Vagina (tissue), 2 donors: Measurements from ENCODE around the gene DNAJB4. TPM values are rescaled to one million over a fixed set of nuclear protein-coding genes. Genes with fewer than 3 reads are reported as not detected.
A peak's percentile ranks its signal among the peaks of the same experiment; 100 is the strongest.

Experiments
- DNase-seq, 2 donors: peaks; one replicate each; pipeline ENCODE4 v3.0.0-alpha.2; 2017; ENCODE audit errors: extremely low spot score in 2 of 2
- H3K27ac ChIP-seq: fragments of 200-600 bp; sonication (generic); one replicate; pipeline ENCODE4 v1.5.1; 2019
- H3K27me3 ChIP-seq: fragments of 200-600 bp; sonication (generic); one replicate; pipeline ENCODE4 v1.5.1; 2019
- H3K36me3 ChIP-seq, 2 donors: fragments of 200-600 bp; sonication (generic); one replicate each; pipeline ENCODE4 v1.5.1; 2017 to 2019
- H3K4me1 ChIP-seq: fragments of 200-600 bp; sonication (generic); one replicate; pipeline ENCODE4 v1.5.1; 2019
- H3K4me3 ChIP-seq, 2 donors: fragments of 200-600 bp; sonication (generic); 1 replicate in 1 of 2; 2 replicates in 1 of 2; pipeline ENCODE4 v1.5.1; 2016 to 2019
- H3K9me3 ChIP-seq: fragments of 200-600 bp; sonication (generic); one replicate; pipeline ENCODE4 v1.5.1; 2019
- CTCF ChIP-seq, 3 experiments: fragments of 450-650 bp in 2 of 3; fragments of 200-600 bp in 1 of 3; sonication (generic) in 1 of 3; IDR thresholded peaks; one replicate each; pipeline ENCODE4 v1.5.1; 2017 to 2019; ENCODE audit warnings: antibody characterized with exemption in 3 of 3, mild to moderate bottlenecking in 2 of 3, moderate library complexity in 2 of 3
- POLR2A ChIP-seq, 2 donors: fragments of 450-650 bp; IDR thresholded peaks; one replicate each; pipeline ENCODE4 v1.6.1; 2017; ENCODE audit warnings: antibody characterized with exemption in 2 of 2, mild to moderate bottlenecking in 2 of 2, moderate library complexity in 2 of 2
- POLR2AphosphoS5 ChIP-seq, 2 donors: sonication (generic); formaldehyde crosslinking; IDR thresholded peaks; one replicate each; pipeline ENCODE4 v1.9.0; 2017; ENCODE audit warnings: antibody characterized with exemption in 2 of 2, mild to moderate bottlenecking in 2 of 2, low read depth in 1 of 2; ENCODE audit not compliant: insufficient read depth in 1 of 2
- intact Hi-C: fragments of 100-400 bp; cut with DNase I; formaldehyde crosslinking; loops from one replicate; pipeline ENCODE4 v1.15.1; 2023
- total RNA-seq: library from RNA; depleted of rRNA; stranded (reverse); fragments of >200 nt; gene quantifications from one replicate; pipeline ENCODE4 v1.2.3, GENCODE V29; 2016

DNAJB4 gene
- 20.9 TPM for total RNA-seq

DNA sequence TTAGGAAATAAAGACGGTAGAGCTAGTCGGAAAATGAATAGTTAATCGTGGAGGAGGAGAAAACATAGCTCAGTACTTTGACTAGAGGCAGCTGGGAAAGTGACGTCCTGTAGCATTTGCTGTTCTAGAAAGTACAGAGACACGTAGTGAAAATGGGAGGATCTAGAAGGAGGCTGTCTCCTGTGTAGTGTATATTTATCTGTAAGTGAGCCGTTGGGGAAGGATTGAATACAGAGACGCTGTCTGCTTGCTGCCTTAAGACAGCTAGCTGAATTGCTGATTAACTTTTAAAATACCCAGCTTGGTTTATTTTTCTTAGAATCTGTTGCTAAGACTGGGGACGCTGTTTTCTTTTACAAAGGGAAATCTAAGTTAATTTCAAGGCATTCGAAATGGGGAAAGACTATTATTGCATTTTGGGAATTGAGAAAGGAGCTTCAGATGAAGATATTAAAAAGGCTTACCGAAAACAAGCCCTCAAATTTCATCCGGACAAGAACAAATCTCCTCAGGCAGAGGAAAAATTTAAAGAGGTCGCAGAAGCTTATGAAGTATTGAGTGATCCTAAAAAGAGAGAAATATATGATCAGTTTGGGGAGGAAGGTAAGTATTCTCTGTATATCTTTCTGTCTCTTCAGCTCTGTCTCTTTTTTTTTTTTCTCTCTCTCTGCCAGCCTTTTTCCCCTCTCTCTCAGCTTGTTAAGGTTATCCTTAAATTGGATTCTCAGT lies at the start of gene DNAJB4:
Gene DNAJB4, plus strand, starts transcription at position 221 of the 729 bp plus-strand sequence. Its CDS starts 172 bp downstream, at position 393.
- intact Hi-C loops: loop anchor here (2.0 kb wide), 1 partner anchor 26 kb away; the partner anchor contains the start of gene FUBP1
- no peak for DNase-seq
- peaks cover 34% of the 10 kb centered on the region for H3K4me1 ChIP-seq

DNA sequence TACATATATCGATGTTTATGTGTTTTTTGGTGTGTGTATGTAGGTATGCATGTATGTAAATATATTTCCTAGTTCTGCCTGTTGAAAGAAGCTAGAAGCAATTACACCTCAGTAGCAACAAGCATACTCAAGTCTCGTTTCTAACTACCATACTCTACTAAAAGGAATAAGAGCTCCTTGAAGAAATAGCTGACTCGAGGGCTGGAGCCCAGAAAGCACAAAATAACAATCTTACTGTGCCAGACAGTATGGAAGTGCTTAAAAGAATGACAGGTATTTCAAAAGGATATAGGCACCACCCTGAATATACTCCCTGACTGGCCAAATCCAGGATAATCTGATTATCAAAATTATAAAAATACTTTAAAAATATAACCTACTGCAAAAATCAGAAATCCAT lies 49.0 kb upstream of the DNAJB4 start:
- Histone ChIP-seq H3K36me3 (peaks cover 4 to 77% of the 10 kb centered on the region in 2 donors), H3K27me3 (no peaks in the 10 kb centered on the region), H3K27ac (no peak overlapping the region), H3K4me3 (no peak overlapping the region), H3K9me3 (no peaks in the 10 kb centered on the region), H3K4me1 (no peaks in the 10 kb centered on the region)
- DNase-seq: no peak
- TF ChIP-seq CTCF (IDR thresholded peaks at IDR 0.05) (no peak), POLR2AphosphoS5 (IDR thresholded peaks at IDR 0.05; ENCODE audit: insufficient read depth in 1 of 2, low read depth in 1 of 2) (no peak), POLR2A (IDR thresholded peaks at IDR 0.05) (no peak)
- intact Hi-C loops: no loop called here

More for the DNA sequence above, at the start of gene DNAJB4:
- Histone ChIP-seq H3K36me3 (no peaks in the 10 kb centered on the region), H3K27ac (peak within 1 kb of the TSS; percentile 97), H3K9me3 (no peaks in the 10 kb centered on the region), H3K27me3 (no peaks in the 10 kb centered on the region), H3K4me3 (peak within 1 kb of the TSS; percentile 57 to 64)
- TF ChIP-seq POLR2AphosphoS5 (IDR thresholded peaks at IDR 0.05; ENCODE audit: insufficient read depth in 1 of 2, low read depth in 1 of 2): peak; percentile 55 to 100
- TF ChIP-seq CTCF (IDR thresholded peaks at IDR 0.05): no peak
- peak; percentile 98 for TF ChIP-seq POLR2A (IDR thresholded peaks at IDR 0.05)

- H3K27me3 ChIP-seq: no peaks in the 10 kb centered on the region
- H3K9me3 ChIP-seq: no peaks in the 10 kb centered on the region
- intact Hi-C loops: no loop called here
- TF ChIP-seq CTCF (IDR thresholded peaks at IDR 0.05): no peak
- H3K27ac ChIP-seq: no peak overlapping the region
- no peaks in the 10 kb centered on the region for H3K4me1 ChIP-seq
- peaks cover 4 to 85% of the 10 kb centered on the region in 2 donors for H3K36me3 ChIP-seq
- no peak overlapping the region for H3K4me3 ChIP-seq
- DNase-seq: no peak
Observed at GRCh38 chr1:77956464-77956863, 48.3 kb upstream of the DNAJB4 start.

GRCh38 chr1:77958391-77958790 lies 46.3 kb upstream of the DNAJB4 start:
- Histone ChIP-seq H3K27ac (no peak overlapping the region), H3K4me1 (no peaks in the 10 kb centered on the region), H3K9me3 (no peaks in the 10 kb centered on the region), H3K36me3 (peaks cover 4 to 89% of the 10 kb centered on the region in 2 donors), H3K4me3 (no peak overlapping the region), H3K27me3 (no peaks in the 10 kb centered on the region)
- TF ChIP-seq POLR2AphosphoS5 (IDR thresholded peaks at IDR 0.05; ENCODE audit: insufficient read depth in 1 of 2, low read depth in 1 of 2): no peak
- TF ChIP-seq CTCF (IDR thresholded peaks at IDR 0.05): no peak
- no peak for TF ChIP-seq POLR2A (IDR thresholded peaks at IDR 0.05)
- intact Hi-C loops: no loop called here
- DNase-seq: no peak

DNA sequence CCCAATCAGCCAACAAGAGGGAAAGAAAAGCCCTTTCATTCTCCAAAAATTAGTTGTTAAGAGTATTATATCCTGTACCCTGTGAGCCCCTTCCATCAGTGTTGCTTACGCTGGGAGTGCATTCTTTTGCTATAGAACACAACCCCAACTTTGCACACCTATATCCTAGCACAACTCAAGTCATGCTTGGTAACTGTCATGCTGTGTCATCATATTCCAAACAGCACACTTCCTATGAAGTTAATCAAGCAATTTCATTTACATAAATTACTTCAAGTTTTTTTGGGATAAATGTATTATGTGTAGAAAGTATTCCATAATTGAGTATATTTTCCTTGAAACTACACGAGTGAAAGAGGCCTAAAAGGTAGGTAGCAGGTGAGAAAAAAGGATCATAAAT lies 45.9 kb upstream of the DNAJB4 start:
- no peak for DNase-seq
- H3K27me3 ChIP-seq: no peaks in the 10 kb centered on the region
- no peak overlapping the region for H3K27ac ChIP-seq
- intact Hi-C loops: no loop called here
- TF ChIP-seq POLR2A (IDR thresholded peaks at IDR 0.05): no peak
- TF ChIP-seq CTCF (IDR thresholded peaks at IDR 0.05): no peak
- TF ChIP-seq POLR2AphosphoS5 (IDR thresholded peaks at IDR 0.05; ENCODE audit: insufficient read depth in 1 of 2, low read depth in 1 of 2): no peak
- H3K36me3 ChIP-seq: peaks cover 4 to 89% of the 10 kb centered on the region in 2 donors
- no peak overlapping the region for H3K4me3 ChIP-seq
- no peaks in the 10 kb centered on the region for H3K9me3 ChIP-seq
- no peaks in the 10 kb centered on the region for H3K4me1 ChIP-seq
